Raji (cell line): ENCODE data around the gene ATP5F1C.

Experiments
- POLR2A ChIP-seq: IDR thresholded peaks from 2 replicates; pipeline ENCODE4 v1.6.1; 2011; ENCODE audit warnings: low read depth, low read length, control low read depth; ENCODE audit not compliant: insufficient read depth

ATP5F1C gene

GRCh38 chr10:7787857-7788638, at the start of gene ATP5F1C, which contains the start of gene KIN:
Gene ATP5F1C (plus strand): TSS chr10:7788177. CDS start chr10:7788208, 31 bp downstream.
Gene KIN (minus strand): TSS chr10:7787993. CDS start chr10:7787933, 60 bp downstream.
- peak; percentile 98 for TF ChIP-seq POLR2A

DNA sequence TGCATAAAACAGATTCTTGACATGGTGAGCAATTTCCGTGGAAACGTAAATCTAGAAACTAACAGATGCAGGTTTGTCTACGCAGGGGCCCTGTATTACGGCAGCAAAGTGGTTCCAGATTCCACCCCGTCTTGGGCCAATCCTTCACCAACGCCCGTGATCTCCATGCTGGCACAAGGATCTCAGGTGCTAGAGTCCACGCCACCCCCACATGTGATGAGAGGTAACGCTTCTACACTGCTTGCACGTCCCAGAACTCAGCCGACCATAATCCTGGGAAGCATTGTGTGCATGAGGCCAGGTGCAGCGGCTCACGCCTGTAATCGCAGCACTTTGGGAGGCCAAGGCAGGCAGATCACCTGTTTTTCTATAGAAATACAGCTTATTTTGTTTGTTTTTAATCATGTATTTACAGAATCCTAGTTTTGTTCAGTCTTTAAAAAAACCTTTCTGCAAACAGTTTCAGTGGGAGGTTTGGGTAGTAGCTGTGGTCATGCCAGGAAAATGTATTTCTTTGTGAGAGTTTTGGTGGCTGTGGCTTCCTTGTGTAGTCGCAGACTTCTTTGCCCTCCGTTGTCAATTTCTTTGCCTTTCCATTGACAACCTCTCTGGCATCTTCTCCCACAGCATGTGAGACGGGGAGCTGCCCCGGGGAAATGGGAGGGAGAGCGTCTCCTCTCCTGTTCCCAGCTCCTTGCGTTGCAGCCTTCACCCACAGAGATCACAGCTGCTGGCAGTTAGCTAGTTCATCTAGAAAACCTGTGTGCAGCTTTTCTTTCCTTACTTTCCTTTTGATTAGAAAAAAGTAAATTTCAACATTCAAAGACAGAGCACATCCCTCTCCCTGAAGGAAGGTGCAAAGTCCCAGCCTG, 49.2 kb upstream of the ATP5F1C start:
- no peak for TF ChIP-seq POLR2A

GRCh38 chr10:7744307-7744706, 43.7 kb upstream of the ATP5F1C start:
- TF ChIP-seq POLR2A, result no peak

DNA sequence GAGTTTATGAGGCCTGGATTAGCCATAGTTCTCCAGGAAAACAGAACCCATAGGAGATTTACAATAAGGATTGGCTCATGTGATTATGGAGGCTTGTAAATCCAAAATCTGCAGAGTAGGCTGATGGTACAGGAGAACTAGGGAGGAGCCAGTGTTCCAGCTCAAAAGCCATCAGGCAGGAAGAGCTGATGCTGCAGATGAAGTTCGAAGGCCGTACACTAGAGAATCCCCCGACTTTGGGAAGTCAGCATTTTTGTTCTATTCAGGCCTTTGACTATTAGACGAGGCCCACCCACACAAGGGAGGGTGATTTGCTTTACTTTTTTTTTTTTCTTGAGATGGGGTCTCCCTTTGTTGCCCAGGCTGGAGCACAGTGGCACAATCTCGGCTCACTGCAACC, 37.8 kb upstream of the ATP5F1C start:
- TF ChIP-seq POLR2A, result no peak

- TF ChIP-seq POLR2A, result no peak
These were observed 35.7 kb upstream of the ATP5F1C start for GRCh38 chr10:7752251-7752650.

DNA sequence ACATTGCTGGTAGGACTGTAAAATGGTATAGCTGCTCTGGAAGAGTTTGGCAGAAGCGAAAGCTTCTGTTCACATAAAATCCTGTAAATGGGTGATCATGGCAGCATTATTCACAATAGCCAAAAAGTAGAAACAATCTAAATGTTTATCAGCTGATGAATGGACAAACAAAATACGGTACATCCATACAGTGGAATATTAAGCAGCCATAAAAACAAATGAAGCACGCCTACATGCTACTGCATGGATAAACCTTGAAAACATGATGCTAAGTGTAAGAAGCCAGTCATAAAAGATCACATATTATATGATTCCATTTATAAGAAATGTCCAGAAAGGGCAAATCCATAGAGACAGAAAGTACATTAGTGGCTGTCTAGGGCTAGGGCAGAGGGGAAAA, 32.9 kb upstream of the ATP5F1C start:
- no peak for TF ChIP-seq POLR2A

- no peak for TF ChIP-seq POLR2A
These were observed 31.5 kb upstream of the ATP5F1C start for GRCh38 chr10:7756360-7756992.

DNA sequence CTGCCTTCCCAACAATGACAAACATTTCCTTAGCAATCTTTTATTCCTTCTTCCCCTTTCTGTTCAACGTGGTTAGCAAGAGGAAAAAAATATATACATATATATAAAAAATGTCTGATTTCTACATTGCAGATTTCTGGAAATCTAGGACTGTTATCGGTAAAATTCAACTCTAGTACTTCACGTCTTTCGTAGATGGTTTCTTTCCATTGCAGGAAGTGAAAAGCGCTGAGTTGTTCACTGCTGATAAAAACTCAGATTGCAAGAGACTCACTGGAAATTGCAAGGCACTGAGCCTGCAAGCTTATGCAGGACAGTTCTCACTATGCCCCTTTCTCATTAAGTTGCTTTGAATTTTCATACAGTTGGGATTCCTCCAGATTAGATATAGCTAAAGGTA, 24.0 kb upstream of the ATP5F1C start:
- TF ChIP-seq POLR2A, result no peak

- no peak for TF ChIP-seq POLR2A
These were observed 21.7 kb upstream of the ATP5F1C start for GRCh38 chr10:7766241-7766640.

- TF ChIP-seq POLR2A, result no peak
These were observed 20.8 kb upstream of the ATP5F1C start for GRCh38 chr10:7767209-7767608.

DNA sequence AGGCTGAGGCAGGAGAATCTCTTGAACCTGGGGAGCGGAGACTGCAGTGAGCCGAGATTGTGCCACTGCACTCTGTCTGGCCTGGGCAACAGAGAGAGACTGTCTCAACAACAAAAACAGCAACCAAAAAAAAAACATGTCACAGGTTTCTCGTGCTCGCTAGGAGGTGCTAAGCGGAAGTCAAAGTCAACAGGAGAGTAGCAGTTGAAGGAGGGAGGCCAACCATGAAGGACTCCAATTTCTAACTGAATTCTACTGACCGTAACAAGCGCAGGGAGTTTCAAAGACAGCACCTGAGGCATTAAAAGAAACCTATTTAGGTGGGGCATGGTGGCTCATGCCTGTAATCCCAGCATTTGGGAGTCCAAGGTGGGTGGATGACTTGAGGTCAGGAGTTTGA, 19.6 kb upstream of the ATP5F1C start:
- TF ChIP-seq POLR2A, result no peak

GRCh38 chr10:7773845-7774801, 13.9 kb upstream of the ATP5F1C start:
- no peak for TF ChIP-seq POLR2A

GRCh38 chr10:7776777-7777176, 11.2 kb upstream of the ATP5F1C start:
- no peak for TF ChIP-seq POLR2A

- no peak for TF ChIP-seq POLR2A
These were observed 1.5 kb upstream of the ATP5F1C start for GRCh38 chr10:7786430-7786829.
